Karpas-422 (cell line): ENCODE measurements around the gene WAPL. TPM values are rescaled to one million over a fixed set of nuclear protein-coding genes. Genes with fewer than 3 reads are reported as not detected.

Experiments used
- DNase-seq: peaks from one replicate; pipeline ENCODE4 v3.0.0-alpha.2; 2015
- H2AFZ ChIP-seq: fragments of 200-600 bp; sonication (generic); 2 replicates; pipeline ENCODE4 v1.6.1; 2014; ENCODE audit warnings: antibody characterized with exemption, low read length, mixed read lengths
- H3K27ac ChIP-seq: fragments of 200-600 bp; sonication (generic); 2 replicates; pipeline ENCODE4 v1.5.1; 2014; ENCODE audit warnings: mild to moderate bottlenecking, low read length, moderate library complexity
- H3K27me3 ChIP-seq: fragments of 200-600 bp; sonication (generic); 2 replicates; pipeline ENCODE4 v1.6.1; 2014; ENCODE audit warnings: low read length, mixed read lengths
- H3K36me3 ChIP-seq: fragments of 200-600 bp; sonication (generic); 2 replicates; pipeline ENCODE4 v1.6.1; 2014; ENCODE audit warnings: low read length, mixed read lengths; ENCODE audit not compliant: insufficient read depth
- H3K4me1 ChIP-seq: fragments of 200-600 bp; sonication (generic); 2 replicates; pipeline ENCODE4 v1.6.1; 2014; ENCODE audit warnings: mild to moderate bottlenecking, low read length, mixed read lengths
- H3K4me2 ChIP-seq: fragments of 200-600 bp; sonication (generic); 2 replicates; pipeline ENCODE4 v1.6.1; 2014; ENCODE audit warnings: low read length, low read depth, mild to moderate bottlenecking; ENCODE audit not compliant: poor library complexity, severe bottlenecking
- H3K4me3 ChIP-seq: fragments of 200-600 bp; sonication (generic); 2 replicates; pipeline ENCODE4 v1.5.1; 2014; ENCODE audit warnings: mild to moderate bottlenecking, antibody characterized with exemption, low read length, mixed read lengths
- H3K79me2 ChIP-seq: fragments of 200-600 bp; sonication (generic); 2 replicates; pipeline ENCODE4 v1.6.1; 2014; ENCODE audit warnings: mild to moderate bottlenecking, low read length, mixed read lengths
- H3K9ac ChIP-seq: fragments of 200-600 bp; sonication (generic); 2 replicates; pipeline ENCODE4 v1.6.0; 2014; ENCODE audit warnings: low read length
- H3K9me2 ChIP-seq: fragments of 200-600 bp; sonication (generic), shearing (Covaris generic); replicated peaks from 2 replicates; pipeline ENCODE4 v1.6.0; 2014; ENCODE audit warnings: mild to moderate bottlenecking, low read length, moderate library complexity; ENCODE audit not compliant: insufficient read depth
- H3K9me3 ChIP-seq: fragments of 300-700, 200-600 bp; sonication (generic); 2 replicates; pipeline ENCODE4 v1.6.1; 2014; ENCODE audit warnings: low read length, mixed read lengths
- H4K20me1 ChIP-seq: fragments of 200-600 bp; sonication (generic); 2 replicates; pipeline ENCODE4 v1.6.1; 2014; ENCODE audit warnings: mild to moderate bottlenecking, antibody characterized with exemption, low read length, low read depth; ENCODE audit not compliant: insufficient read depth
- total RNA-seq: library from RNA; depleted of rRNA; stranded (reverse); fragments of >200 nt; shearing (Covaris generic); gene quantifications from 2 replicates; pipeline ENCODE4 v1.2.3, GENCODE V29; 2014; ENCODE audit warnings: low replicate concordance

WAPL gene
- total RNA-seq, 1 experiment from 2014 or later, result 30.5 TPM

- Histone ChIP-seq H4K20me1 (no peaks in the 10 kb centered on the region), H3K36me3 (peaks cover 2% of the 10 kb centered on the region; the same call in 1 of the 2 replicates), H3K4me3 (peak overlapping the region; percentile 14; the same call in 1 of the 2 replicates), H3K27ac (peak overlapping the region; percentile 92), H2AFZ (no peak overlapping the region), H3K4me1 (peaks cover 61% of the 10 kb centered on the region), H3K9me2 (no peaks in the 10 kb centered on the region), H3K79me2 (peaks cover 85% of the 10 kb centered on the region), H3K9me3 (no peaks in the 10 kb centered on the region), H3K4me2 (peak overlapping the region; percentile 54), H3K9ac (0 out of 2 replicates have a peak overlapping the region, but pooled peaks have one; percentile 20), H3K27me3 (no peaks in the 10 kb centered on the region)
- DNase-seq, result peak; percentile 42
These were observed 15.5 kb downstream of the WAPL start for GRCh38 chr10:86506062-86506461.

- H3K4me3 ChIP-seq, result no peak overlapping the region
- no peak for DNase-seq
- peaks cover 13% of the 10 kb centered on the region; the same call in 1 of the 2 replicates for H3K36me3 ChIP-seq
- H3K79me2 ChIP-seq, result peaks cover 90% of the 10 kb centered on the region
- H4K20me1 ChIP-seq, result no peaks in the 10 kb centered on the region
- no peak overlapping the region for H3K4me2 ChIP-seq
- no peaks in the 10 kb centered on the region for H3K9me2 ChIP-seq
- H3K27me3 ChIP-seq, result no peaks in the 10 kb centered on the region
- H3K27ac ChIP-seq, result peak overlapping the region; percentile 92; the same call in 1 of the 2 replicates
- H3K9me3 ChIP-seq, result no peaks in the 10 kb centered on the region
- H3K4me1 ChIP-seq, result peaks cover 62% of the 10 kb centered on the region
- no peak overlapping the region for H3K9ac ChIP-seq
- H2AFZ ChIP-seq, result no peak overlapping the region
These were observed 17.1 kb downstream of the WAPL start for GRCh38 chr10:86504510-86504909.

GRCh38 chr10:86500846-86501245 is 20.7 kb downstream of the WAPL start:
- DNase-seq, result no peak
- Histone ChIP-seq H3K4me3 (no peak overlapping the region), H3K27ac (peak overlapping the region; percentile 69), H3K36me3 (peaks cover 23% of the 10 kb centered on the region; the same call in 1 of the 2 replicates), H3K9ac (no peak overlapping the region), H3K9me3 (no peaks in the 10 kb centered on the region), H3K9me2 (no peaks in the 10 kb centered on the region), H3K4me2 (peak overlapping the region; percentile 20), H3K79me2 (peaks cover 96% of the 10 kb centered on the region), H3K4me1 (peaks cover 29% of the 10 kb centered on the region), H2AFZ (no peak overlapping the region), H4K20me1 (no peaks in the 10 kb centered on the region), H3K27me3 (no peaks in the 10 kb centered on the region)

- peaks cover 23% of the 10 kb centered on the region for H3K4me1 ChIP-seq
- H3K79me2 ChIP-seq, result peaks cover 90% of the 10 kb centered on the region
- no peak overlapping the region for H3K4me2 ChIP-seq
- no peak overlapping the region for H3K27ac ChIP-seq
- H4K20me1 ChIP-seq, result 0 out of 2 replicates have a peak, but pooled peaks cover 4% of the 10 kb centered on the region
- no peaks in the 10 kb centered on the region for H3K27me3 ChIP-seq
- no peak overlapping the region for H3K4me3 ChIP-seq
- H2AFZ ChIP-seq, result no peak overlapping the region
- no peaks in the 10 kb centered on the region for H3K9me3 ChIP-seq
- peaks cover 26% of the 10 kb centered on the region; the same call in 1 of the 2 replicates for H3K36me3 ChIP-seq
- H3K9me2 ChIP-seq, result no peaks in the 10 kb centered on the region
- no peak for DNase-seq
- H3K9ac ChIP-seq, result no peak overlapping the region
These were observed 23.0 kb downstream of the WAPL start for GRCh38 chr10:86498598-86498997.

- Histone ChIP-seq H3K4me3 (no peak overlapping the region), H4K20me1 (0 out of 2 replicates have a peak, but pooled peaks cover 4% of the 10 kb centered on the region), H3K9ac (no peak overlapping the region), H3K27me3 (no peaks in the 10 kb centered on the region), H3K27ac (no peak overlapping the region), H2AFZ (no peak overlapping the region), H3K4me1 (peaks cover 22% of the 10 kb centered on the region), H3K9me3 (no peaks in the 10 kb centered on the region), H3K79me2 (peaks cover 83% of the 10 kb centered on the region), H3K4me2 (no peak overlapping the region), H3K36me3 (peaks cover 26% of the 10 kb centered on the region; the same call in 1 of the 2 replicates), H3K9me2 (no peaks in the 10 kb centered on the region)
- no peak for DNase-seq
These were observed 24.0 kb downstream of the WAPL start for GRCh38 chr10:86497621-86498020.

- no peak overlapping the region for H3K4me3 ChIP-seq
- H2AFZ ChIP-seq, result no peak overlapping the region
- peaks cover 56% of the 10 kb centered on the region for H3K79me2 ChIP-seq
- H3K27me3 ChIP-seq, result no peaks in the 10 kb centered on the region
- H4K20me1 ChIP-seq, result 0 out of 2 replicates have a peak, but pooled peaks cover 3% of the 10 kb centered on the region
- H3K27ac ChIP-seq, result no peak overlapping the region
- H3K4me1 ChIP-seq, result no peaks in the 10 kb centered on the region
- no peak for DNase-seq
- H3K9me2 ChIP-seq, result no peaks in the 10 kb centered on the region
- no peaks in the 10 kb centered on the region; the same call in 1 of the 2 replicates for H3K36me3 ChIP-seq
- H3K4me2 ChIP-seq, result no peak overlapping the region
- no peaks in the 10 kb centered on the region for H3K9me3 ChIP-seq
- H3K9ac ChIP-seq, result no peak overlapping the region
These were observed 31.5 kb downstream of the WAPL start for GRCh38 chr10:86489960-86490612.

- H3K27ac ChIP-seq, result no peak overlapping the region
- no peak overlapping the region for H3K4me3 ChIP-seq
- H3K9ac ChIP-seq, result no peak overlapping the region
- H2AFZ ChIP-seq, result no peak overlapping the region
- H3K79me2 ChIP-seq, result peaks cover 49% of the 10 kb centered on the region
- H3K27me3 ChIP-seq, result no peaks in the 10 kb centered on the region
- H4K20me1 ChIP-seq, result 0 out of 2 replicates have a peak, but pooled peaks cover 3% of the 10 kb centered on the region
- H3K9me3 ChIP-seq, result no peaks in the 10 kb centered on the region
- H3K9me2 ChIP-seq, result no peaks in the 10 kb centered on the region
- no peak overlapping the region for H3K4me2 ChIP-seq
- H3K4me1 ChIP-seq, result no peaks in the 10 kb centered on the region
- no peak for DNase-seq
- no peaks in the 10 kb centered on the region for H3K36me3 ChIP-seq
These were observed 32.4 kb downstream of the WAPL start for GRCh38 chr10:86489071-86489810.

GRCh38 chr10:86486856-86487255 is 34.7 kb downstream of the WAPL start:
- H2AFZ ChIP-seq, result no peak overlapping the region
- H3K4me2 ChIP-seq, result no peak overlapping the region
- H3K9ac ChIP-seq, result no peak overlapping the region
- no peaks in the 10 kb centered on the region for H3K27me3 ChIP-seq
- H3K9me2 ChIP-seq, result no peaks in the 10 kb centered on the region
- no peak for DNase-seq
- H3K4me1 ChIP-seq, result no peaks in the 10 kb centered on the region
- H3K9me3 ChIP-seq, result no peaks in the 10 kb centered on the region
- H3K79me2 ChIP-seq, result peaks cover 50% of the 10 kb centered on the region
- 0 out of 2 replicates have a peak, but pooled peaks cover under 1% of the 10 kb centered on the region for H4K20me1 ChIP-seq
- no peak overlapping the region for H3K27ac ChIP-seq
- H3K36me3 ChIP-seq, result no peaks in the 10 kb centered on the region
- no peak overlapping the region for H3K4me3 ChIP-seq
